ENCODE data around the gene RUNX3.

The RUNX3 gene

DNA sequence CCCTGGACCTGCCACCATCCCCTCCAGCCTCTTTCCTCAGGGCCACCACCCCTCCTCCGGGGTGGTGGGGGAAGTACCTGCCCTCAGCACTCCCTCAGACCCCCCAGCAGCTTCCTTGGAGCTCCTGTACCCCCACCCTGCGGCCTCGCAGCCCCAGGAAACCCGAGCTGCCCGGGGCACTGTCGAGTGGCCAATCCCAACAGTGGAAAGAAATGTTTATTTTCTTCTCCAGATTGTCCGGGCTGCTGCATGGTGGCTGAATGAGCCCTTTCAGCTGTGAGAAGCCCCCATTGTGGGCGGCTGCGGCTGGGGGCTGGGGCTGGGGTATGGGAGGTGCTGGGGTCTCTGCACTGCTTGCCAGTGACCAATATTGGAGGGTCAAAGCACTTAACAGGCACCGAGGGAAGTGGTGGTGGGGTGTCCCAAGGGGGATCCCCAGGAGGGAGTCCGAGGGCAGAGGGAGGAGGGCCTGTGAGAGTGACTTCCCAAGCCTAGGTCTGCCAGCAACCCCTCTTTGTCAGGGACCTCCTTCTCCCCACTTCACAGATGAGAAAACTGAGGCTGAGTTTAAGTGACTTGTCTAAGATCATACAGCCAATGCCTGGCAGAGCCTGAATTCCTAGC is 25.2 kb downstream of the RUNX3 start:
- no peak for DNase-seq (ENCODE audit: low spot score)
- TF ChIP-seq, protein P1, sequence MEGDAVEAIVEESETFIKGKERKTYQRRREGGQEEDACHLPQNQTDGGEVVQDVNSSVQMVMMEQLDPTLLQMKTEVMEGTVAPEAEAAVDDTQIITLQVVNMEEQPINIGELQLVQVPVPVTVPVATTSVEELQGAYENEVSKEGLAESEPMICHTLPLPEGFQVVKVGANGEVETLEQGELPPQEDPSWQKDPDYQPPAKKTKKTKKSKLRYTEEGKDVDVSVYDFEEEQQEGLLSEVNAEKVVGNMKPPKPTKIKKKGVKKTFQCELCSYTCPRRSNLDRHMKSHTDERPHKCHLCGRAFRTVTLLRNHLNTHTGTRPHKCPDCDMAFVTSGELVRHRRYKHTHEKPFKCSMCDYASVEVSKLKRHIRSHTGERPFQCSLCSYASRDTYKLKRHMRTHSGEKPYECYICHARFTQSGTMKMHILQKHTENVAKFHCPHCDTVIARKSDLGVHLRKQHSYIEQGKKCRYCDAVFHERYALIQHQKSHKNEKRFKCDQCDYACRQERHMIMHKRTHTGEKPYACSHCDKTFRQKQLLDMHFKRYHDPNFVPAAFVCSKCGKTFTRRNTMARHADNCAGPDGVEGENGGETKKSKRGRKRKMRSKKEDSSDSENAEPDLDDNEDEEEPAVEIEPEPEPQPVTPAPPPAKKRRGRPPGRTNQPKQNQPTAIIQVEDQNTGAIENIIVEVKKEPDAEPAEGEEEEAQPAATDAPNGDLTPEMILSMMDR (IDR thresholded peaks at IDR 0.05; ENCODE audit: extremely low read depth, missing control alignments), result no peak

DNA sequence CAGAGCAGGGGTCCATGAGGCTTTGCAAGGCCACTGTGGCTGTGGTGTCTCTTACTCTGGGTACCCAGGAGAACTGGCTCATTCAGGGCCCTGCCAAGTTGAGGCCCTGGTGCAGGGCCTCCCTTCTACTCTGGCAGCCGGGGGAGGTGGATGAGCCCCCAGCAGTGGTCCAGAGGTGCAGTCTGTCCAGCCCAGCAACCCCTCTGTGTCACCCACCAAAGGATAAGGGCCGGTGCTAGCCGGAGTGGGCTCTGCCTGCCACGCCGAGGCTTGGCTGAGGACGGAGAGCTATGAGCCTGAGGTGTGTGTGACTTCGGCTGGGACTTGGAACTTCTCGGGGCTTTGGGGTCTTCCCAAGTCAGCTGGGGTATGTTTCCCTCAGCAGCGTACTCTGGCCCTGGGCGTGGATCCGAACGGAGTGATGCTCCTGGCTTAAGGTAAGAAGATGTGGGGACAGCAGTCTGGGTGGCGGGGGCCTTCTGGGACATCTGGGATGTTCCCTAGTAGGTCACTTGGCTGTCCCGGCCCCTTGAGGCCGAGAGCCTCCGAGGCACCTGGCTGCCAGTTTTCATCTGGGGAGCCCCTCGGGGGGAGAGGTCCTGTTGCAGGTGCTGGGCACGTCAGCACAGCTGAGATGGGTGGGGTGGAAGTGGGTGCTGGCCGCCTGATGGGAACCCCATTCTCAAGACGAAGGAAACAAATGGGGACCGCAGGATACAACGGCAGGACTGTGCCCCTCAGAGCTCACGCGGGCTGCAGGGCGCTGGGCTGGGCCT is 25.9 kb downstream of the RUNX3 start:
- TF ChIP-seq, protein P1 (IDR thresholded peaks at IDR 0.05; ENCODE audit: extremely low read depth, missing control alignments), result no peak
- no peak for DNase-seq (ENCODE audit: low spot score)

DNA sequence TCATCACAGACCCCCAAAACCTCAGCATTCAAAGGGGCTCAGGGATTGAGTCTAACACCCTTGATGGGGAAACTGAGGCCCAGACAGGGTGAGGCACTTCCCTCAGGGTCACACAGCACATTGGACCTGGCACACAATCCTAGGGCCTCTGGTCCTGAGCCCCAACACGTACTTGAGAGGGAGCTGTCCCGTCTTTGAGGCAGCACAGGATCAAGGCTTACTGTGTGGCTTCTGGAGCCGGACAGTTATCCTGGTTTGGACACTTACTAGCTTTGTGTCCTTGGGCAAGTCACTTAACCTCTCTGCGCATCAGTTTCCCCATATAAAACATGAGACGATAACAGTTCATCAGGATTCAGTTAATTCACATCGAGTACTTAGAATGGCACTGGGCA is 26.5 kb downstream of the RUNX3 start:
- DNase-seq (ENCODE audit: low spot score), result no peak
- TF ChIP-seq, protein P1 (IDR thresholded peaks at IDR 0.05; ENCODE audit: extremely low read depth, missing control alignments), result no peak

DNA sequence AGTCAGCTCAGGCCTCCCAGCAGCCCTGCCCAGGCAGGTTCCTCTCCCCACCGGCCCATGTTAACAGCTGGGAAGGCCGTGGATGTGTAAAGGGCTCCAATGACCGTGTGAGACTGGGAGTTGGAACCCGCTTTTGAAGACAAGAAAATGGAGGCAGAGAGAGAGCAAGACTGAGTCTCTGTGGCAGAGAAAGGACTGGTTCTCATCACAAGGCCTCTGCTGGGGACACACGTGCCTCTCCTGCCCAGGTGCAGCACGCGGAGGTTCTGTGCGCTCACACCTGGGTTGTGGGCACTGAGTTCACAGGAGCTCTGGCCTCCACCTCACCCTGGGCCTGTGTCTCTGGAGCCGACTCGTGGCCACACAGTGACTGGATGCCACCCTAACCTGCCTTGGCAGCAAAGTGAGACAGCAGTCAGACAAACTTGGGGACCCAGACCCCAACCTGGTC is 27.0 kb downstream of the RUNX3 start:
- DNase-seq (ENCODE audit: low spot score), result no peak
- TF ChIP-seq, protein P1 (IDR thresholded peaks at IDR 0.05; ENCODE audit: extremely low read depth, missing control alignments), result no peak

DNA sequence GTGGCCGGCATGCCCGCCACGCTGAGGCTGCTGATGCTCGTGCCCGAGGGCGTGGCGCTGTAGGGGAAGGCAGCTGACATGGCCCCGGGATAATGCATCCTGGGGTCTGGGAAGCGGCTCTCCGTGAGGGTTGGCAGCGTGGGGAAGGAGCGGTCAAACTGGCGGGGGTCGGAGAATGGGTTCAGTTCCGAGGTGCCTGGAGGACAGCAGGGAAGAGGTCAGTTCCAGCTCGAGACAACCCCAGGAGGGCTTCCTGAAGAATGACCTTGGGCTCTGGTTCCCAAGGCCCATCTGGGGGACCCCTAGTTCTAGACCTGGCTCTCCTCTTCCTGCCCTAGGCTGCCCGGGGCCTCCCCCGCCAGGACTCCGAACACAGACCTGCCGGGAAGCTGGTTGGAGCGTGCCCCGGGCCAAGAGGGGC is 27.6 kb downstream of the RUNX3 start:
- TF ChIP-seq, protein P1 (IDR thresholded peaks at IDR 0.05; ENCODE audit: extremely low read depth, missing control alignments), result no peak
- no peak for DNase-seq (ENCODE audit: low spot score)

DNA sequence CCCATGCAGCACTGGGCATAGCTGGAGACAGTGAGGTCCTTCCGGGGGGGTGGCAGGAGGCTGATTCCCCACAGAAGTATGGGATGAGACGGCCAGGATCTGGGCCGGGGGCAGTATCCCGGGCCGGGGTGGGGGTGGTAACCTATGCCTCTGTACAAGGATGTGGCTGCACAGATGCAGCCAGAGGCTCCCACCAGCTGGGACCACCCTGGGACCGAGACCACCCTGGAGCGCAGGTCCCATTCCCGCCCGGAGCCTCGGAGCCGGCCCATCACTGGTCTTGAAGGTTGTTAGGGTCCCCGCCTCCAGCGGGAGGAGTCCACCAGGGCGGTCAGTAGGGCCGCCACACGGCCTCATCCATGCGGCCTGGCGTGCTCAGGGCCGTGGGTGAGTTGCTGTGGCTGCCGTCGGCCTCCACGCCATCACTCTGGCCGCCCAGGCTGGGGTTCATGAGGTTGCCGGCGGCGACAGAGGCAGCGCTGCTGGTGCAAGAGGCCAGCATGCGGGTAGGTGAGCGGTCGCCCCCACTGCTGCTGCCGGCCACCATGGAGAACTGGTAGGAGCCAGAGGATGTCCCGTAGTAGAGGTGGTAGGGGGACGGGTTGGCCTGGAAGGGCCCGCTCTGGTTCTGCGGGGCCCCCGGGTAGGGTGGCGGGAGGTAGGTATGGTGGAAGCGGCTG is 28.1 kb downstream of the RUNX3 start:
- DNase-seq (ENCODE audit: low spot score), result no peak
- TF ChIP-seq, protein P1 (IDR thresholded peaks at IDR 0.05; ENCODE audit: extremely low read depth, missing control alignments), result no peak
